GM12891 (cell line): ENCODE data around the gene PYGL.

ENCODE experiments used
- PAX5 ChIP-seq: IDR thresholded peaks from 2 replicates; pipeline ENCODE4 v1.6.1; 2011; ENCODE audit warnings: low read length, moderate library complexity, mild to moderate bottlenecking; ENCODE audit not compliant: insufficient read depth, severe bottlenecking
- POLR2A ChIP-seq: IDR thresholded peaks from 2 replicates; pipeline ENCODE4 v1.6.1; 2011; ENCODE audit warnings: low read depth, low read length, control low read depth
- POLR2AphosphoS5 ChIP-seq: IDR thresholded peaks from 2 replicates; pipeline ENCODE4 v1.6.1; 2011; ENCODE audit warnings: low read depth, low read length, control low read depth
- POU2F2 ChIP-seq: IDR thresholded peaks from 2 replicates; pipeline ENCODE4 v1.6.1; 2011; ENCODE audit warnings: low read depth, mild to moderate bottlenecking, control low read depth, low read length, moderate library complexity
- SPI1 ChIP-seq: IDR thresholded peaks from 2 replicates; pipeline ENCODE4 v1.6.1; 2011; ENCODE audit warnings: low read depth, low read length, control low read depth
- TAF1 ChIP-seq: IDR thresholded peaks from 2 replicates; pipeline ENCODE4 v1.6.1; 2011; ENCODE audit warnings: low read depth, low read length, control low read depth

DNA sequence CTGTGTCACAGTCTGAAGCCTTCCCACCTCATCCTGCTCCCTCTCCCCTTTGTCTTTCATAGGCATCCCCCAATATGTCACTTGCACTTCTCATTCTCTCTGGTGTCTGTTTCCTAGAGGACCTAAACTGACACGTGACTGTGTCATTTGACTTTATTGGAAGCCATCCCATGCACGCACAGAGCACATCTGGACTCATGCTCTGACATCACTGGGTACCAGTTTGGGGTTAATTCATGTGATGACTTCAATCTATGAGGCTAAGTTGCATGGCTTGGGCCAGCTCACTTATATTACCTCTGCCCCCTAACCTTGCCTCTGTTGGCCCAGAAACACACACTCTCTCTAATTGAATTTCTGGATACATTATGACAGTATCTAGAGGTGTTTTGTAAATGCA, 21.5 kb downstream of the PYGL start:
- TF ChIP-seq POLR2A (no peak), TAF1 (no peak), POLR2AphosphoS5 (no peak), SPI1 (no peak), PAX5 (no peak), POU2F2 (no peak)
